Measurements from ENCODE around the gene LIG3.

The LIG3 gene

GRCh38 chr17:35057332-35057915, 77.1 kb downstream of the LIG3 start:
- Histone ChIP-seq H3K79me2 (ENCODE audit: insufficient read depth, low read length) (peaks cover 64% of the 10 kb centered on the region), H3K27me3 (ENCODE audit: insufficient read depth, low read length, poor library complexity) (no peaks in the 10 kb centered on the region), H3K27ac (ENCODE audit: low read length) (no peak overlapping the region), H4K20me1 (ENCODE audit: insufficient read depth, low read length) (no peaks in the 10 kb centered on the region), H3K4me3 (ENCODE audit: low read depth in 1 of 2, low read length in 2 of 2) (no peak overlapping the region), H3K4me1 (ENCODE audit: insufficient read depth, low read length) (peaks cover 31% of the 10 kb centered on the region), H3K36me3 (ENCODE audit: insufficient read depth, low read length) (0 out of 2 replicates have a peak, but pooled peaks cover 4% of the 10 kb centered on the region), H2AFZ (ENCODE audit: low read depth, low read length) (no peak overlapping the region), H3K4me2 (ENCODE audit: insufficient read depth, low read length) (no peak overlapping the region), H3K9me3 (ENCODE audit: insufficient read depth, low read length, severe bottlenecking) (no peaks in the 10 kb centered on the region), H3K9ac (ENCODE audit: low read depth, low read length) (no peak overlapping the region)
- DNase-seq (no peak), ATAC-seq (ENCODE audit: insufficient read depth, low read depth) (no peak)
- no peak for TF ChIP-seq CTCF (IDR thresholded peaks at IDR 0.05; ENCODE audit: borderline replicate concordance, extremely low read depth, low read length, poor library complexity, severe bottlenecking)
- no peak for TF ChIP-seq EZH2 (IDR thresholded peaks at IDR 0.05; ENCODE audit: borderline replicate concordance, low read depth, low read length, severe bottlenecking)
